SK-N-DZ (cell line): ENCODE measurements around the gene RANBP10.

Experiments used
- DNase-seq: peaks from one replicate; pipeline ENCODE4 v3.0.0-alpha.2; 2015; ENCODE audit warnings: low spot score
- small RNA-seq, 2 experiments: library from RNA; depleted of rRNA; stranded (forward); fragments of <200 nt; gene quantifications; one replicate each; pipeline ENCODE3, GENCODE V24; 2014

The RANBP10 gene

DNA sequence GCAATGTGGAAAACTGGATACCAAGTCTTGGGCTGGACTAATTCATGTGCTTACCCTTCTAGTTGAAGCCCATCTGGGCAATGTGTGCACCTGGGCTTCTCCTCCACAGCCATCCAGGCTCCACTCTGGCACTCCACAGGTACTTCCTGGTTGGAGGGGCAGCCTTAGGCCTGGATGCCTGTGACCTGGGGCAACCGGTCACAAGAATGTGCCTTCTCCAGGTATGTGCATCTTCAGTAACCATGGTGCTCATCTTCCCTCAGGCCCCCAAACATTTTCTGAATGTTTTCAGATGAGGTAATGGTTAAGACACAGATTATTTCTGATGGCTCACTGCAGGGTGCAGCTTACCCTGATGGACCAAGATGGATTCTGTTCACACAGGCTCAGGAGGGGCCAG lies 128.6 kb downstream of the RANBP10 start:
- no peak for DNase-seq

DNA sequence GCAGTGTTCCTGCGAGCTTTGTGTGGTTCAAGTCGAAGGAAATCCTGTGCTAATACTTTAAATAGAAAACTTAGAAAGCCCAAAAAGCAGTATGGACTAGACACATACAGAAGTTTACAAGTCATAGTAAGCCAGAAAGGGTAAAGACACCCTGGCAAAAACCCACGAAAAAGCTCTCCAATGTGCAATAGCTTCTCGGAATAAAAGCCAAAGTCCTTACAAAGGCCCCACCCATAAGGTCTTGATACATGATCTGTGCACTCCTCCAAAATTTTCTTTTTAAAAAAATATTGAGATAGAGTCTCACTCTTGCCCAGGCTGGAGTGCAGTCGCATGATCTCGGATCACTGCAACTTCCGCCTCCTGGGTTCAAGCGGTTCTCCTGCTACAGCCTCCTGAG lies 129.4 kb downstream of the RANBP10 start:
- no peak for DNase-seq

- no peak for DNase-seq
Observed at GRCh38 chr16:67676516-67676915, 129.8 kb downstream of the RANBP10 start.

- DNase-seq = no peak
Observed at GRCh38 chr16:67675999-67676398, 130.4 kb downstream of the RANBP10 start.

- DNase-seq = no peak
Observed at GRCh38 chr16:67675579-67675935, 130.8 kb downstream of the RANBP10 start.

DNA sequence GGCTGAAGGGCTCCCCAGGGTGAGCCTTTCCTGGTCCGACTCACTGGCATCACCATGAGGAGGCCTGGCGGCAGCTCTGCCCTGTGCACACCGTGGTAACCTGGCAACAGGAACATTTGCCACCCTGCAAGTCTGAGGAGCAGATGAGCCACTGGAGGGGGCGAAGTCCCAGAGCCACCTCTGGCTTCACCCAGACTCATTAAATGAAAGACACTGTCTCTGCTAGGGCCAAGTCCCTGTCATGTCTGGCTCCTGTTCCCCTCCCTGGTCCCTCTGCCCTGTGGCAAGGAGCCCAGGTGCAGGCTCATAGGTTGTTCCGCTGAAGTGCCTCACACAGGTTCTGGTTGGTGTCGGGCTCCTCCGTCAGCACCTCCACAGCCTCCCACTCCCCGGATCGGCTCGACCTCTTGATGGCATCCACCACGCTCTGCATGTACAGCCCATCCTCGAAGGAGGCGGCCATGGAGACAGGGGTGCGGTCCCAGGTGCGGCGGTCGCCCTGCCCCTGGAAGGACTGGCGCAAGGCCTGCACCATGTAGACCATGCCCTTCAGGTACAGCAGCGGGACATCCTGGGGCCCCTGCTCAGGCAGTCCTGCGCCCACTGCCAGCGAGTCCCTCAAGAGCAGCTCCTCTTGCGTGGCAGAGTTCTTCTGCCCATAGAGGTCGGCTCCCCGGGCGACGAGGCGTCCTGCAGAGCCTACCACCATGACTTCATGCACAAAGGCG lies 131.3 kb downstream of the RANBP10 start:
- DNase-seq = no peak

DNA sequence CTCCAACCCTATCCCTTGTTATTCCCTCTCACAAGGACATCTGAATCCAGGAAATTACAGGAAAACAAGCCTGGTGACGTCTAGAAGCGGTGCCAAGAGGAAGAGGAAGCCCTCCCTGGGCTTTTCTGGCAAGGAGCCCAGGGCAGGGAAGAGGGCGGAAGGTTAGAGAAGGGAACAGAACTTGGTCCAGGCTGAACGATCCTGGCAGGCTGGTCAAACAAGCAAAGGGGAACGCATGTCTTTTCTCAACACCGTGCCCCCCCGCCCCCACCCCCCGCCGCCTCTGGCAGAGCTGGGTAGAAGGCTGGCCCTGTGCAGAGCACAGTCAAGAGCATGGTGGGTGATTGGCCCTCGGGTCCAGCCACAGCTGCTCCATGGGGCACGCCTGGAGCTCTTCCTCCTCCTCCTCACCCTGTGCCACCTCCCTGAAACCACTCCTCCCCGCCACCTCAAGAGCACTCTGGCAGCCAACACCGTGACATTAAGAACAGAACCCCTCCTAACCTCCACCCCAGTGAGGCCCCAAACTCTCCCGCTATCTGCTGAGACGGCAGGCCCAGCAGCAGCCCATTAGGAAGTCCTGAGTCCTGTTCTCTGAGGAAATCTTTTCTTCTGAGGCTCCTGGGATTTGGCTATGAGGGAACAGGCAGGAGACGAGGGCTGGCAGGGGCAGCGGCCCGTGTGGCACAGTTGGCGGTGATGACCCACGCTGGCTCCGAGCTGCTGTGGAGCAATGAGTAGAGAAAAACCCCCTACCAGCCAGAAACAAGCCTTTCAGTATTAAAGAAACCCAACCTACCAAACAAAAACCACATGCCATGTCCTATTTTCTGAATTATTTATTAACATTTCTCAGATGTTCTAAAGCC lies 132.4 kb downstream of the RANBP10 start:
- DNase-seq = no peak

Small RNA genes lying within 50 kb of the gene (small RNA-seq; reads per million reads assigned to genes)
- 0 reads per million in 2 experiments for gene AC040162.2
